ENCODE measurements around the gene SMNDC1.
A peak's percentile ranks its signal among the peaks of the same experiment; 100 is the strongest.
"Not testable (repeated sequence)": the region's sequence is repeated elsewhere in the genome, so short reads cannot be mapped to it uniquely, and the experiment has no call there.

The SMNDC1 gene

DNA sequence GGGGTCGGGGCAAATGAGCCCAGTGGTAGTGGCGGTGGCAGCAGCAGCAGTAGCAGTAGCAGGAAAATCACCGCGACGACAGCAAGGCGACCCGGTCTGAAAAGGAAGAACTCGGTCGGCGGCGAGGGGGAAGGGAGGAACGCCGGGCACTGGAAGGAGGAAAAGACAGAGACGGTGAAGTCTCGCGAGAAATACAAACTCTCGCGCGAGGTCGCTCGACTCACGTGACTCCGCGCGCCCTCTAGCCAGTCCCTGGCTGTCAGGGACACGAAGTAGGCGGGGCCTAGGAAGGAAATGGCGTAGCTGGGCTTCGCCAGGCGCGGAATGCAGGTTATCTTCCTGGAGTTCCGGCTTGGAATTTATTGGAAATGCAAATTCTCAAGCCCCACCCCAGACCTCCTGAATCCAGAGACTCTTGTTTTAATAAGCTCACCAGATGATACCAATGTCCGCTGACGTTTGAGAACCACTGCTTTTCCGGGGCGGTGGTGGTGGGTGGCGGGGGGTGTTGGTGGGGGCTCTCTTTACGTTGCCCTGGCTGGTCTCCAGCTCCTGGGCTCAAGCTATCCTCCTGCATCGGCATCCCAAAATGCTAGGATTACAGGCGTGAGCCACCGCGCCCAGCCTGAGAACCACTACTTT is at the start of gene SMNDC1:
Gene SMNDC1 (minus strand): TSS at position 141 of the 642 bp plus-strand sequence. CDS start 1,333 bp downstream, outside the sequence.
- peak; percentile 91 to 96 (median 96) for DNase-seq (ENCODE audit: low read depth in 3 of 3, low spot score in 1 of 3)

DNA sequence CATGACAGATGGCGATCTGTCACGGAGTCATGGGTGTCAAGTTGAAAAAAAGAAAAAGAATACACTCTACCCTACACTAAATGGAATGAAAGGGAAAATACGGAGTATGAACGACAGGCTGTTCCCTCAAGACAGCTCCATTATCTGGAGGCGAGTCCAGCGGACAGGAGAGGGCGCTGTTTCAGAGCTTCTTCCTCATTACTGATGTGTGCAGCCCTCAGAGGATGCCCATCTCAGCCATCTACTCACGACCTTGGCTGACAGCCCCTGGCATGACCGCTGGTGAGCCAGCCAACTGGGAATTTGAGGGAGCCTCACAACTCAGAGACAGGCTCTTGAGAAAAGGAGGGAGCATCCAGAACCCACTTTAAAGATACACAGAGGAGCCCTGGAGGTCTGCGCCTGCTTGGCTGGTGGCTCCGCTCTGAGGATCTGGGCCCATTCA is 49.6 kb upstream of the SMNDC1 start:
- DNase-seq (ENCODE audit: low read depth in 3 of 3, low spot score in 1 of 3): peak; percentile 49 to 72 (median 51)

DNA sequence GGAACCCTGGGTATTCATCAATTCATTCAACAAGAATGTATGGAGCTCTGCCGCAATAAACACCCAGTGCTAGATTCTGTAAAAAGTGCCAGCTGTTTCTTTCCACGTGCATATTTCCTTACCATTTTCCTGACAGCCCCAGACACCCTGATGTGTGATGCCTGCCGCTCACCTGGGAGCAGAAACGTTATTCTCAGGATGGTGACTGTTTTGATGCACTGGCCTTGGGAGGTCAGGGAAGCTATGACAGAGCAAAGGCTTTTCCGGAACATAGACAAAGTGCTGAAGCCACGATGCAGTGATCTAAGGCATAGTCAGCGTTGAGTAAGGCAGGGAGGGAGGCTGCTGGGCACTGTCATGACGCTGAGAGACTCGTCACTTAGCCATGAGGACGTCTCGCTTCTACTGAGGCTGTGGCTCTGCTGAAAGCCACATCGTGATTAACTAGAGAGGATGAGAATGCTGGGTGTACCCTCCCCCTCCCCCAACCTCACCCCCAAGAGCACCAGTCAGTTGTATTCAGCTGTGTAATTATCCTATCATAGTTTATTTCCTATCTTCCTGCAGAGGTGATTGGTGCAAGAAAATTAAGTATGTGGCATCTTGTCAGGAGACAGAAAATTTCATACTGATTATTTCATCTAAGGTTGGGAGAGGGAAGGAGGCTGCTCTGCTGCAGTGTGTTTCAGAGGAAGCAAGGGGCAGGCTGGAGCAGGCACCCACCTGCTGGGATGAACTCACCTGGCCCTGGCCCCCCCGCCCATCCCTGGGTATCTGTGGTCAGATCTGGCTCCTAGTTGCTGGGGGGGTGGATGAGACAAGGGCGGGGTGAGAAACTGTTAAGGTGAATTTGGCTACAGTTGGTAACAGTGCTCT is 48.8 kb upstream of the SMNDC1 start:
- no peak for DNase-seq (ENCODE audit: low read depth in 3 of 3, low spot score in 1 of 3)

DNA sequence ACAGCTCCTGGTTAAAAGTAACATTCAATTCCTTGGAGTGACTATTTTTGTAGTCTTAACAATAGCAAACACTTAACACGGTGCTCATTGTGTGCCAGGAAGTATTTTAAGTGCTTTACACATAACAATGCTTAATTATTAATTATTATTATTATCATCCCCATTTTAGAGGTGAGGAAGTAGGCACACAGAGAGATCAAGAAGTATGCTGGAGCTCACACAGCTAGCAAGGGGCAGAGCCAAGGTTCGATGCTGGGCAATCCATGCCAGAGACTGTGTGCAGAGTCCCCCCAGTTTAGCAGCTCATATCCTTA is 48.2 kb upstream of the SMNDC1 start:
- no peak for DNase-seq (ENCODE audit: low read depth in 3 of 3, low spot score in 1 of 3)

DNA sequence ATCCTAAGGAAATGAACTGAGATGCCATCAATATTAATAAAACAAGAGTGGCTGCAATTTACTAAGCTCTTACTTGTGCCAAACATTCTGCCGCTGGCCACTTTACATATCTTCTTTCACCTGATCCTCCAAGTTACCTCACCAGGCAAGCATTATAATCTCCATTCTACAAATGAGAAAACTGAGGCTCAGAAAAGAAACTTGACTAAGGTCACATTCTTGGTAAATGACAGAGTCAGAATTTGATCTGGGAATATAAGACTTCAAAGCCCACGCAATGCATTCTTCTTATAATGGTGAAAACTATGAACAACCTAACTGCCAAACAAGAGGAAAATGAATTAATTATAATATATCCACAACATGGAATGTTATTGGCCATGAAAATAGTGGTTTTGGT is 46.1 kb upstream of the SMNDC1 start:
- no peak for DNase-seq (ENCODE audit: low read depth in 3 of 3, low spot score in 1 of 3)

DNA sequence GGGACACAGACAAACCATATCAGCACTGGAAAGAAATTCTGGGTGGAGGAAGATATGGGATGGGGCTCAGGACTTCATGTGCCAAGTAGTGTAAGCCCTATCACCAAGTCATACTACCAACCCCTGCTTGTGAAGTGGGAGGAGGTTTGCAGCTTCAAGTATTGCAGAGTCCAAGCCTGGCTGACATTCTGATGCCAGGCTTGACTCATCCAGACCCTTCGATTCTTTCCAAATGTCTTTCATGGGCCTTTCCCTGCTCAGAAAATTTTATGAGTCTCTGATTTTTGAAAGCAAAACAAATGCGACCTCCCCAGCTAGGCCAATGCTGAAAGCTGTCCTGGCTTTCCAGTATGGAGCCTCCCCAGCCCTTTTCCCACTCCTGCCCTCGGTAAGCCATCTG is 45.1 kb upstream of the SMNDC1 start:
- no peak for DNase-seq (ENCODE audit: low read depth in 3 of 3, low spot score in 1 of 3)

DNA sequence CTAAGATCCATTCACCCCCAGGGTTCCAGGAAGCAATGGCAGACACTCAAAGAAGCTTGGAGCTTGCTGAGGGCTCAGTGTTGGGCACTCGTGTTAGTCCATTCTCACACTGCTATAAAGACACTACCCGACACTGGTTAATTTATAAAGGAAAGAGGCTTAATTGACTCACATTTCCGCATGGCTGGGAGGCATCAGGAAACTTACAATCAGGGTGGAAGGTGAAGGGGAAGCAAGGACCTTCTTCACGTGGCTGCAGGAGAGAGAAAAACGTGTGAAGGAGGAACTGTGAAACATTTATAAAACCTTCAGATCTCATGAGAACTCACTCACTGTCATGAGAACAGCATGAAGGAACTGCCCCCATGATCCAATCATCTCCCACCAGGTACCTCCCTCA is 44.7 kb upstream of the SMNDC1 start:
- no peak for DNase-seq (ENCODE audit: low read depth in 3 of 3, low spot score in 1 of 3)

DNA sequence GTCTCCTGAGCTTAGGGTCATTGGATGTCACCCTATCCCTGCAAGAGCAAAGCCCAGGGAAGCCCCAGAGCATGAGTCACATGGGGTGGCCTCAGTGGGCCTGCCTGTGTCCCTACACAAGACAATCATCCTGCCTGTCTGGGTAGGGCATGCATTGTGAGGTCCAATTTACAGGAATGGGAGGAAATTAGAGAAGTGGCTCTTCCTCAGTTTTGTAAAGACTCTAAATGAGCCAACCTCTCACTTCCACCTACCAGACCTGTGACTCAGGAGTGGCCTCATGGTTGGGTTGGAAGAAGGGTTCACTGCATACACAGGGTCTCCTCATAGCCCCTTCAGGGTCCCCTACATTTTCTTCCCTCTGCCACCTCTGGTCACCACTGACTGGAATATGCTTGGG is 43.6 kb upstream of the SMNDC1 start:
- DNase-seq (ENCODE audit: low read depth in 3 of 3, low spot score in 1 of 3): no peak

DNA sequence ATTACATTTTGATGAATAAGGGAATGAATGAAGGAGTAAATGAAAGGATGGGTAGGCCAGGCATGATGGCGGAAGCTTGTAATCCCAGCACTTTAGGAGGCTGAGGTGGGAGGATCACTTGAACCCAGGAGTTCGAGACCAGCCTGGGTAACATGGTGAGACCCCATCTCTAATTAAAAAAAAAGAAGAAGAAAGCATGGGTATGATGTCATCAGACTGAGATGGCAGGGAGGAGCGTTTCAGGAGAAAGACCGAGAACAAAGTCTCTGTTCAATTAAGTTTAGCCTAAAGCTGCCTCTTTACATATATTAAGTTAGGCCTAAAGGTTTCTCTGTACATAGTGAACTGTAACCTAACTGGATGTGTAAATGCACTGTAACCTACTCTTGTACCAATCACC is 42.2 kb upstream of the SMNDC1 start:
- no peak for DNase-seq (ENCODE audit: low read depth in 3 of 3, low spot score in 1 of 3)

DNA sequence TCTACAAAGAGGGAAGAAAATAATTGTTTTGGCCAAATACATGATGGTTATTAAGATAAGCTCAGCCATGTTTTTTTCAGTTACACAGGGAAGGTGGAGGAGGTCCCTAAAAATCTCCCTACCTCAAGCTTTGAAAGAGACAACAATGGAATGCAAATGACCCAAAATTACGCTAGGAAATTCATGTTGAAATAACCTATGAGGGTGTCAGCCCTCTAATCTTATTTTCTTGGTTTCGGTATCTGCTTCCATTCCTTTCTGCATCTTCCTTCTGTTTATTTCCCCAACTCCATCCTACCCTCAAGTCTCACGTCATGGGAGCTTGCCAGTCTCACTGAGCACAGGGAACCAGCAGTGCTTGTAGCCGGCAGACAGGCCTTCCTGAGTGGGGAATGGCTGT is 40.6 kb upstream of the SMNDC1 start:
- no peak for DNase-seq (ENCODE audit: low read depth in 3 of 3, low spot score in 1 of 3)

DNA sequence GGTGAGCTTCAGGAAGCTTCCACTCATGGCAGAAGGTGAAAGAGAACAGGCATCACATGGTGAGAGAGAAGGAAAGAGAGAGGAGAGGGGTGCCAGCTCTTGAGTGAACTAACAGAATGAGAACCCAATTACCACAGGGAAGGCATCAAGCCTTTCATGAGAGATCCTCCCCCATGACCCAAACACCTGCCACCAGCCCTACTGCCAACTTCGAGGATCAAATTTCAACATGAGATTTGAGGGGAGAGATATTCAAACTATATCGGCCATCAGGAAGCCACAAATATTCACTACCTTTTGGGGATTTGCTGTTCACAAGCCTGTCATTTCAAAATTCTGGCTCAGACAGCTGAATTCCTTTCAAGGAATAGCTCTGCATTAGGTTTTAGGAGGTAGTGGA is 39.9 kb upstream of the SMNDC1 start:
- no peak for DNase-seq (ENCODE audit: low read depth in 3 of 3, low spot score in 1 of 3)

DNA sequence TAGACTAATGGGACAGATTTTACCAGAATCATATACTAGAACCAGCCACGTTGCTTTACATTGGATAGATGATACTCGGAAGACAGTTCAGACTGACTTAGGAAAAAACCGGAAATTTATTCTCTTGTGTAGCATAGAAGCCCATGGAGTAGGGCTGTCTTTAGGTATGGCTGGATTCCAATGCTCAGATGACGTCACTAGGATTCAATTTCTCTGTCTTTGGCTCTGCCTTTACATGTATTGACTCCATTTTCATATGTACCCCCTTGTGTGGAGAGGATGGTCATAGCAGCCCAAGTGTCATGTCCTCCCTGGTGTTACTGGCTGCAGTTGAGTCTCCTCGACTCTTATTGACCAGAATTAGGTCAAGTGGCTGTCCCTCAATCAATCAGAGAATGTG is 39.2 kb upstream of the SMNDC1 start:
- no peak for DNase-seq (ENCODE audit: low read depth in 3 of 3, low spot score in 1 of 3)

DNA sequence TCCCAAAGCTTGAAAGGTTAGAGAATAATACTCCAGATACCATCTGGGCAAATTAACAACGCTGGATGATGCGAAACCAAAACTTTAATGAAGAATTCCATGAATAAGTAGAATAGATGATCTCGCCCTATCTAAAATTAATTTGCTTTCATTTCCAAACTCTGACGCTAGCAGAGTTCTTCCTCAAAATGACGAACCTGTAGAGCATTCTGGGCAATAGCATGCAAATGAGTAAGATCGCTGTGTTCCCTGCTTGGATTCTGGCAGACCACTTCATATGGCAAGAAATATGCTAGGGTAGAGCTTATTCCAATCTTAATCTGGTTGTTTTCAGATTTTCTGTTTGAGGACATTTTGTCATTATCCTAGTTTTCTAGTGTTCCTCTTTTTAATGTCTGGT is 36.1 kb upstream of the SMNDC1 start:
- no peak for DNase-seq (ENCODE audit: low read depth in 3 of 3, low spot score in 1 of 3)

DNA sequence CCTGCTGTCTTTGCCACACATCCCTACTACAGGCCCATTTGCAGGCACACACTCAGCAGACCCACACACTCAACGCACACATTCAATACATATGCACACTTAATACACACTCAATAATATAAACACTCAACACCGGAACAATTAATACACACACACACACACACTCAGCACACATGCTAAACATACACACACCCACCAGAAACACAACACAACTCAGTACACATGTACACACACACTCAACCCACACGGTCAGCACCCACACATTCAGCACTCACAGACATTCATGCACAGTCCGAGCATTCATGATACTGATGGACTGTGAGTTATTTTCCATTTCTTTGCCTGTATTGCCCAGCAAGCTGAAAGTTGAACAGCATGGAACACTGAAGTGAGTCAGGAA is 35.4 kb upstream of the SMNDC1 start:
- no peak for DNase-seq (ENCODE audit: low read depth in 3 of 3, low spot score in 1 of 3)

DNA sequence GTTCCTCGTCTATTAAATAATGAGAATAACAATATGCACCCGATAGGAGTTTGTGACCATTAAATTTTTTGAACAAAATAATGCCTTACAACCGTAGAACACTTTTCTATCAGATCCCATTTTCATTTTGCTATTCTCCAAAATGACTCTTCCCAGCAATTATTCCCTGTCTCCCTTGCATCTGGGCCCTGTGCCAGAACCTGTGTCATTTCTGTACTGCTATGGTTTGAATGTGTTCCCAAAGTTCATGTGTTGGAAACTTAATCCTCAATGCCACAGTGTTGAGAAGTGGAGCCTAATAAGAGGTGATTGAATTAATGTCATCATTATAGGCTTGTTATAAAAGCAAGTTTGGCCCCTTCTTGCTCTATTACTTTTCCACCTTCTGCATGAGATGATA is 33.2 kb upstream of the SMNDC1 start:
- DNase-seq (ENCODE audit: low read depth in 3 of 3, low spot score in 1 of 3): no peak

DNA sequence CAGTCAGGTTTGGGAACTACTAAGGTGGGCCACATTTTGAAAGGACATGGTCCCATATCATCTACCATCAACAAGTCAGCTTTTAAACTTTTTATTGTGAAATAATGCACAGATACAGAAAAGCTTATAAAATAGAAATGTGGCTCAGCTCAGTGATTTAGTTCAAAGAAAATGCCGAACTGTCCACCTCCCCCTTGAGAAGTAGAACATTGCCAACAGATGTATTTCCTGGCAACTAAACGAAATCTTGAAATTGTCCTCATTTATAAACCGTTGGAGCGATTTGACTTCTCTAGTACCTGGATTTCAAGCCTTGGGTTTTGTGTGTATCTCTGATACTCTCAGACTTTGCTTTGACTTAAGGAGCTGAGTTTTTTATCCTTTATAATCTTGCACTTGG is 32.7 kb upstream of the SMNDC1 start:
- DNase-seq (ENCODE audit: low read depth in 3 of 3, low spot score in 1 of 3): no peak

DNA sequence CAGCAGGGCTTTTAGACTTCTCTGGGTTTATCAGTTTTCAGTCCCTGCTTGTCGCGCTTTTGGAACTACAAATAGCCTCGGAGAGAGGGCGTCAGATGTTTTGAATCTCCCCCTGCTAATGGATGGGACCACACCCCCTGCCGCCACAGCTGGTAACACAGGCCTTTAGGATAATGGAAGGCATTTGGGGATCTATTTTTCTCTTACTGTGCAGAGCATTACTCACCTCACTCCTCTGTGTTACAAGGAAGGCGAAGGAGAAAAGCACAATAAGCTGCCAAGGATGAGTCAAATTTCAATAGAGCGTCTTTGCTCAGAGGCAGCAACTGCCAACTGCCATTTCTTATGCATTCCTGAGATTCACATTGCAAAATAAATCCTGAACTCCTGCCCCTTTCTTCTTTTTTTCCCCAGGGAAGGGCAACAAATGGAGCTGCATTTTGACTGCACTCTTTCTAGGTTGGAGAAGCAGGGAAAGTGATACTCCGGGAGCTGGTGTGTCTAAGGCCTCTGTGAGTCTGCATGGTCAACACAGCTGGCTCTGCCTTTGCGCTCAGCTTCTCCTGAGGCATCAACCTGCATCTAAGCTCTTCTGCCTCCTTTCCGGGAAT is 31.5 kb upstream of the SMNDC1 start:
- DNase-seq (ENCODE audit: low read depth in 3 of 3, low spot score in 1 of 3): no peak

DNA sequence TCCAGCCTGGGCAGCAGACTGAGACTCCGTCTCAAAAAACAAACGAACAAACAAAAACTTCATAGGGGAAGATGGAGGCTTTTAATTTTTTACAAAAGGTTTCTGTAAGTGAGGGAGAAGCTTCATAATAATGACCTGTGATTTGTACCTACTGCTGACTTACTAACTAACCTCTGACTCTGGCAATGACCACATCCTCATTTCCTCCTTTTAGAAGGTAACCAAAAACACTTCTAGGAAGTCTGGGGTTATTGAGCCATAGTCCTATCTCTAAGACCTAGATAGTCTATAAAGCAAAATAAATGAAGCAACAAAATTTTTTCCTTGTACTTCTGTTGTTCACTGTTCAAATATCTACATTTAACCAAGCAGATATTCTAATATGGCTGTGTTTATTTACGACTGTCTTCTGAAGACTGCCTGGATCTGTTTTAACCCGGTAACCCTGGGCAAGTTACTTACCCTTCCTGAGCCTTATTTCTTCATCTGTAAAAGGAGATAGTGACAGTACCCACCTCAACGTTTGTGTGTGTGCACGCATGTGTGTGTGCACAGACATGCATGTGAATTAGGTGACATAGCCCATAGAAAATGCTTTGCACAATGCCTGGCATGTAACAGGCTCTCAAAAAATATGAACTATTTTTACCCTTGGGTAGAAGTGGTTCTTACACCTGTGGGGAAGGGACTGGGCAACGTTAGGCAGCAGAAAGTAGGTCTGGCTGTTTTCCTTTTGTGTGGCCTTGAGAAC is 30.8 kb upstream of the SMNDC1 start:
- no peak for DNase-seq (ENCODE audit: low read depth in 3 of 3, low spot score in 1 of 3)

DNA sequence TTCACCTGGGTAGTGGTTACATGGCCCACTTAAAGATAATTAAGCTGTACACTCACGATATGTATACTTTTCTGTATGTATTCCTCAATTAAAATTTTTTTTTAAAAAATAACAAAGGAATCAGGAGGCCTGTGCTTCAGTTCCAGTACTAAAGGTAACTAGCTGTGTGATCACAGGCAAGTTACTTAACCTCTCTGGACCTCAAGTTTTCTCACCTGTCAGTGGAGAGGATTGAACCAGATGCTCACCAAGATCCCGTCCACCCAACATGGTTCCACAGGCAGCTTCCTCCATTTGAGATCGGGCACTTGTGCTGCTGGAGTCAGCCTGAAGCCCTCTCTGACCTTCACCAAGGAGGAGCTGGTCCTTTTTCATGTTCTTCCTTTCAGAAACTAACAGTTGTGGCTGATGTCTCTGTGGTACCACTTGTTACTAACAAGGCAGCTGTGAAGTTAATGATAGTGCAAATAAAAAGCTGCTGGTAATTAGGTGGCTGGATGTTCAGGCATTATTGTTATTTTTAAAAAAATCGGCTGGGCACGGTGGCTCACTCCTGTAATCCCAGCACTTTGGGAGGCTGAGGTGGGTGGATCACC is 29.4 kb upstream of the SMNDC1 start:
- DNase-seq (ENCODE audit: low read depth in 3 of 3, low spot score in 1 of 3): no peak

DNA sequence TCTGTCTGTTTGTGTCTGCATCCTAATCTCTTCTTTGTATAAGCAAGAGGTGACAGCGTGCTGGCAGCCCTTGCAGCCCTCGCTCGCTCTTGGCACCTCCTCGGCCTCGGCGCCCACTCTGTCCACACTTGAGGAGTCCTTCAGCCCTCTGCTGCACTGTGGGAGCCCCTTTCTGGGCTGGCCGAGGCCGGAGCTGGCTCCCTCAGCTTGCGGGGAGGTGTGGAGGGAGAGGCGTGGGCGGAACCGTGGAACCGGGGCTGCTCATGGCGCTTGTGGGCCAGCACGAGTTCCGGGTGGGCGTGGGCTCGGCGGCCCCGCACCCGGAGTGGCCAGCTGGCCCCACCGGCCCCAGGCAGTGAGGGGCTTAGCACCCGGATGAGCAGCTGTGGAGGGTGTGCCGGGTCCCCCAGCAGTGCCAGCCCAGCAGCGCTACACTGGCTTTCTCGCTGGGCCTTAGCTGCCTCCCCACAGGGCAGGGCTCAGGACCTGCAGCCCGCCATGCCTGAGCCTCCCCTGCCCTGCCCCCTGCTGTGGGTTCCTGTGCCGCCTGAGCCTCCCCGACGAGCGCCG is 26.6 kb upstream of the SMNDC1 start:
- DNase-seq (ENCODE audit: low read depth in 3 of 3, low spot score in 1 of 3): not testable (repeated sequence)

DNA sequence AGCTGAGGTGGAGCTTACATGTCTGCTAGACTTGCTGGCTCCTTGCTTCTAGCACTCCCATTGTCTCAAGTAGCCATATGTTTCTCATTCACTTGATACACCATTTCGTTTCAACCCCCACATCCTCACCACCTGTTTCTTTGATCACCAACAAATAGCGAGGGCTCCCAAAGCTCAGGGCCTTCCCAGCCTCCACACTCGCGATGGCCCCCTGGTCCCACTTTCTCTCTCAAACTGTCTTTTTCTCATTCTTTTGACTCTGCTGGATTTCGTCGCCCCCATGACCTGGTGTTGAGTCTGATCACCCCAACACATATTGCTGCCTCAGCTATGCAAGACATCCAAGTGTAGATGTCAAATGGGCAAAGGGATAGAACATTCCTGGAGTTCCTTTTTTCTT is 26.0 kb upstream of the SMNDC1 start:
- no peak for DNase-seq (ENCODE audit: low read depth in 3 of 3, low spot score in 1 of 3)

Measured in stimulated activated CD4-positive, alpha-beta T cell treated with anti-CD3 and anti-CD28 coated beads, TNF-alpha, amount 100 ng/mL, for 1 hour (primary cell).